SIG-M5 (cell line): ENCODE data around the gene TBPL2.
"Not testable (repeated sequence)": the region's sequence is repeated elsewhere in the genome, so short reads cannot be mapped to it uniquely, and the experiment has no call there.

ENCODE experiments used
- DNase-seq: peaks from one replicate; lab custom pipeline; 2025; lab: John Stamatoyannopoulos, UW

The TBPL2 gene

DNA sequence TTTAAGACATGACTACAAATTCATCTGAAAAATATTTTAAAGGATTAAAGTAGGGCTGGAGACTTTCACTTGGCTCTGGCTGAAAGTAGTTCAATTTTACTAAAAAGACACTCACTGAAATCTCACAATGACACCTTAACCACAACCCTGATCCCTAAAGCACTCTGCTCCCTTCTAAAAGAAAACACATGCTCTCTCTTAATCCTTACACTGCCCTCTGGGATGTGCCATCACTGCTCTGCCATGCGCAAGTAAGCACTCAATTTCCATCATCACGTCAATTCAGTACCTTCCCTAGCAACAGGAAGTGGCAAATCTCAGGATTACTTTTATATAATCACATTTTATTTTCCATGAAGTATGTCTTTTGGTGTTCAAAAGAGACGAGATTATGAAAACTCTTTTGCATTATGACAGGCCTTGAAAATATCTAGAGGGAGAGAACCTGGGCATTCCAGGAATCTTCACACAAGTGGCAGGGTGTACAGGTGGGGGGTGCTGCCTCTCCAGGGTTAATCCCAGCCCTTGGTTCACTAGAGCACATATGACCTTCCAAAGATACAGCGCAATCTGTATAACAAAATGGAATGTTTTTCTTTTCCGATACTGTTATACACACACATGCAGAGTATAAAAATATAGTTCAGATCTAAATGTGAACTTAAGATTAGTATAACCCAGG lies 36.1 kb downstream of the TBPL2 start:
- DNase-seq: no peak

DNA sequence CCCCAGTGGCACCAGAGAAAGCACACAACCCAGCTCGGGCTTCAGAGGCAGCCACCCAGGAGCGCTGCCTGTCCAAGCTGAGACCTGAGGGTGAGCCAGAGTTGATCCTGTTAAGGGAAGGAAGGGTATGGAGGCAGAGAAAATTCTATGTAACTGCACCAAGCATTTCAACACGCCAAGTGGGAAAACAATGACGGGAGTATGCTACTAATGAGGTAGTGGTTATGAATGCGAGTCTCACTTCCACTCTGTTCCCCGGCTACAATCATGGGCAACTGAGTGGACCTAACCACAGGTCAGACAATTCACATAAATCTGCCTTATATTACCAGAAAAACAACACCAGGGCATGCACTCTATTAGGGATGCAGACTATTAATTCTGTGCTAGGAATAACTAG lies 38.7 kb downstream of the TBPL2 start:
- DNase-seq: no peak

DNA sequence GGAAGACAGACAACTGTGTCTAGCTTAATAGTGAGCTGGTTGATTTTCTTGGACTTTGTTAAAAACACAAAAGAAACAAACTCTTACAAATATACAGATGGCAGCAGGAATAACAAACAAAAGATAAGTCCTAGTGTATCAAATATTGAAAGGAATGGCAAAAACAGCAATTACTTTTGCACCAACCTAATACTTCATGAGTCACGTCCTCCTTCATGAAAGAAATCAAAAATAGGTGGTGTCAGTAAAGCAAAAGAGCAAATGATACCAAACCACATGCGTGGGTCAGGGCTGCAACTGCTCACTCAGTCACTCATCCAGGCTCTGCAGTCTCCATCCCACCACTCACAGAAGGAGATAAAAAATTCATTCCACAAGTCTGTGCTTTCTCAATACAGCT lies 40.6 kb downstream of the TBPL2 start:
- no peak for DNase-seq

DNA sequence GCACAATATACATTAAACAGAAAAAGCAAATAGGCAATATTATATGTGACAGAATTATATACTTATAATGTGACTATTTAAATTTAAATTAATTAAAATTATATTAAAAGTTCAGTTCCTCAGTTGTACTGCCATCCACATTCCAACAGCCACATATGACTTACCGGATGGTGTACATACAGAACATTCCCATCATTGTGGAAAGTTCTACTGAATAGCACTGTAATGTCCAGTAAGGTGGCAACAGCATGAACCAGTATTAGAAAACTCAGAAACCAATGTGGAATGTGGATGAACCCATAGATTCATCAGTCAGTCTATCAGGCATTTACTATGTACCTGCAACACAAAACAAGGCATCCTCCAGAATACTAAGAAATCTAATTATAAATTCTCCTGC lies 41.2 kb downstream of the TBPL2 start:
- DNase-seq: no peak

DNA sequence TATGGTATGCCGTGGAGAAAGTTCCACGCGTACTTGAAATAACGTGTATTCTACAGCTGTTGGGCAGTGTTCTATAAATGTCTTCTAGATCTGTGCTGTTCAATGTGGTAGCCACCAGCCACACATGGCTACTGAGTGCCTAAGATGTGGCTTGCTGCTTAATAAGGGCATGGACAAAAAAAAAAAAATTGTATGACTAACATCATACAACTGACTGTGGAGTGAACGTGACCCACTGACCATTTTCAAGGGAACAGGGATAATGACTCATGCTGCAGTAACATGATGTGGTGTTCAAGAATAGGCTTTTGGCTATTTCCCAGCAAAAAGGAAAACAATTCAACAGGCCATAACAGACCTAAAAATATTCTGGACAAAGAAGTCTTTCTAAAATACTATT lies 41.7 kb downstream of the TBPL2 start:
- DNase-seq: no peak

DNA sequence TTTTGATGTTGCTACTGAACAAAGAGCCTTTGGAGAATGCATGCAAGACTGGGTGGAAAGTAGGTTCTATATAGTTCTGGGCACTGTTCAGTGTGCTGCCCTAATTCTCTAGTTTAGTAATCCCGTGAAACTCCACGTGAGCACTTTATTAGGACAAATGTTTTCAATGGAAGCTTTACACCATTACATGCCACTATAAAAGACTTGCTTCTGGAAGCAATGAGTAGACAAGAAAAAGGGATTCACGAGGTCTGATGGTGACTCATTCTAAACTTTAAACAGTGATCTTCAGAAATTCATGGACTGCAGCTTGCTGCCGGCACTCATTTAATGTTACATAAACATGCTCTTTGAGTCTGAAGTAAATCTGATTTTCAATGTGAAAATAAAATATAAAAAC lies 51.1 kb downstream of the TBPL2 start:
- DNase-seq: no peak

DNA sequence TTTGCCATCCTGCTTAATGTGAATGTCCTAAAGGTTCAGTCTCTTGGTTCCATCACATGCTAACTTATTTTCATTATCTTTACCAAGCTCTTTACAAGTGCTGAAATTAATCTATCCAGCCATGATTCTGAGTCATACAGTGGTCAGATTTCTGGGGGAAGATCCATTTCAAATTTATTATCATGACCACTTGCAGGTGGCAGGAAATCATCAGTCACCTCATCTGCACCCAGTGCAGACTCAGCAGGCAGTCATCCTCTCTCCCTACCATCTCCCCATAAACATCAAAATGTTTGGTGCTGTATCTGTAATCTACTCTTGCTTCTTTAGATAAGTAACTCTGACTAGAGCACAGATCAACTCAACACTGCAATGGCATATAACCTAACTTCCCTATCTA lies 52.3 kb downstream of the TBPL2 start:
- no peak for DNase-seq

DNA sequence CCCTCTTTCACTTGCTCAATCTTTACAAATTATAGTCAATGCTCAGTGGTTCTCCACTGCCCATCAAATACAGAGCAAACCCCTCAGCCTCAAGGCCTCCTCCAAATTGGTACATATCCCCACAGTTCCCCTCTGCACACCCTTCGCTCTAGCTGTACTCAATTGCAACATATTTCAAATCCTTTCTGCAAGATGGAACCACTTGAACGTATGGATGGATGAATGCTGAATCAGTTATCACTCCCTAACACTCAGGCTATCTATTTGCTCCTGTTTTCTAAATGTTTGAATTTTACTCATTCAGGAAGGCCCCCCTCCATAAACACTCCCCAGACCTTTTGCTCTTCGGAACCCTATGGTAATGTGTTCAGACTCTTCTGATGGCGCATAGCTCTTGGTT lies 53.3 kb downstream of the TBPL2 start:
- no peak for DNase-seq

DNA sequence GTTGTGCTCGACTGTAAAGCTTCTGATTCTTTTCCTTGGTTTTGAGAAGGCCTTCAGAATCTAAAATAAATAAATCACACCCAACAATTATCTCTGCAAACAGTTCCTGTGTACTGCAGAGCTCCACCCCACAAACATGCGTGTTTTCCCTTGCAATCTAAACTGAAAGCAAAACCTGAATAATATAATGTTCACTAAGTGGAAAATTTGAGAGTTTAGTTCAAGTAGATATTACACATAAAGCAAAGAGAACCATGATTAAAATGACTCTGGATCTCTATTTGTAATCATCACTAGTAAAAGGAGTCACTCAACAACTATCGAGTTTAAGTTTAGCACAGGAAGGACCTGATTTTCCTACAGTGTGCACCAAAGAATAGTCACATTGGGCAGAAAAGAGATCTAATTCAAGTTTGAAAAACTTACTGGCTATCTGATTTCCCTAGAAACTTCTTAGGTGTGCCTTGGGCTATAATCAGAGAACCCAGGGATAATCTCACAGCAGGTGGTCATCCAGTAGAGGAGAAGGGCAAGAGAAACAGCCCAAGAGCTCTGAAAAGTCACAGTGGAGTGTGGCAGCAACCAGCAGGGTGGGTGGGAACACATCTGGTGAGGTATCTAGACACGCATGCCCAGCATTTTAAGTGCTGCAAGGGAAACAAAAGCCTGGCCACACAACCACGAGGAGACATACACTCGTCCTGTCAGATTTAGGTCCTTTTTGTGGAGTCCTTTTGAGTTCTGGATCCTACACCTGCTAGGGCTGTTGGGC lies 54.2 kb downstream of the TBPL2 start:
- DNase-seq: no peak

DNA sequence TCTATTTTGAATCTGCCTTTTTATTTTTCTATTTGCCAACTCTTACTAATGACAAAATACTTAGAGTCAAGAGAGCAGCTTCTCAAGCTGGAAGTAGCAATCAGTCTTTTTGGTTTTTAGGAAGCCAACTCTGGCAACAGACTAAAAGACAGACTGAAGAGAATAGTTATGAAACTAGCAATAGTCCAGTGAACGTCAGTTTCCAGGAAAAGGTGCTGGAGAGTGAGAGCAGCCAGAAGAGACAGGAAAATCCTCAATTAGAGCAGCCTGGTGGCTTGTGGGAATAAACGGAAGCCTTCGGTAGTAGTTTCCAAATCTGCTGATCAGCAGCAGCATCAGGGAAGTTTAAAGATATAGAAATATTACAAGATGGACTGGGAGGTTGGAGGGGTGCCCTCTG lies 55.9 kb downstream of the TBPL2 start:
- DNase-seq: no peak

DNA sequence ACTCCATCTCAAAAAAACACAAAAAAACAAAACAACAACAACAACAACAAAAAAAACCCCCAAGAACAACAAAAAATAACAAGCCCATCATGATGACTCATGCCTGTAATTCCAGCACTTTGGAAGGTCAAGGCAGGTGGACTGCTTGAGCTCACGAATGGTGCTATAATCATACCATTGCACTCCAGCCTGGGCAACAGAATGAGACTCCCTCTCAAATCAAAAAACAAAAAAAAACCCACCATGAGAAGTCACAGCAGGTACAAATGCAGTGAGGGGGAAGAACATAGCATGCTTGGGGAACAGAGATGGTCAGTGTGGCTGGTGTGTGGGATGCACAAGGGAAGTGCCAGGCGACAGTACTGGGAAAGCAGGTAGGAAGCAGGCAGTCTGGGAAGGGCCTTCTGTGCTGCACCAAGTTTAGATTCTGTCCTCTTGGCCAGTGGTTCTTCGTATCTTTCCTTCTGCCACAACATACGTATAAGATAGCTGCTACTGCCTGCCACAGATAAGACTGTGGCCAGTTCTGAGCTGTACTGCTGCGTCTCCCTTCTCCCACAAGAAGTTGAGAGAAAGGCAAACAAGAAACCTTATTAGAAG lies 56.8 kb downstream of the TBPL2 start:
- no peak for DNase-seq

DNA sequence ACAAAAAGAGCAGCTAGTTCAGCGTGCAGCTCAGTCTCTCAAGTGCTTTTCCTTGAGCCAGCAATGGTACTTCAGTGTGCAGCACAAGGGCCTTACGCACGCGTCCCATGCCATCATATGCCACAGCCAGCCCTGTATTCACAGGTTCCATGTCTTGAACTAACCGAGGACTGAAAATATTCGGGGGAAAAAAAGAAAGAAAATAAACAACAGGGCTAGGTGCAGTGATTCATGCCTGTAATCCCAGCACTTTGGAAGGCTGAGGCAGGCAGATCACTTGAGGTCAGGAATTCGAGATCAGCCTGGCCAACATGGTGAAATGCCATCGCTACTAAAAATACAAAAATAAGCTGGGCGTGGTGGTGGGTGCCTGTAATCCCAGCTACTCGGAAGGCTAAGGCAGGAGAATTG lies 57.4 kb downstream of the TBPL2 start:
- not testable (repeated sequence) for DNase-seq

DNA sequence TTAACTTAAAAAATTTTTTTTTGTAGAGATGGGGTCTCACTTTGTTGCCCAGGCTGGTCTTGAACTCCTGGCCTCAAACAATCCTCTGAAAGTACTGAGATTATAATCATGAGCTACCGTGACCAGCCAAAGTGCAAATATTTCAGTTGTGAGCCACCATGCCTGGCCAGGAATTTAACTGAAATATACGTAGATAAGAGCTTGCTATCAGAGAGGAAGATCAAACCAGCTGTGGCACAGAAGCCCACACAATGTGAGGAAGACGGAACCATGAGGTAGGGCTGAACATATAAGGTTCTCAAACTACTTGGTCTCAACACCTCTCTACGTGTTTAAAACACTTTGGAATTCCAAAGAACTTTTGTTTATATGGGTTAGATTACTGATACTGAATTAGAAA lies 57.9 kb downstream of the TBPL2 start:
- DNase-seq: no peak

DNA sequence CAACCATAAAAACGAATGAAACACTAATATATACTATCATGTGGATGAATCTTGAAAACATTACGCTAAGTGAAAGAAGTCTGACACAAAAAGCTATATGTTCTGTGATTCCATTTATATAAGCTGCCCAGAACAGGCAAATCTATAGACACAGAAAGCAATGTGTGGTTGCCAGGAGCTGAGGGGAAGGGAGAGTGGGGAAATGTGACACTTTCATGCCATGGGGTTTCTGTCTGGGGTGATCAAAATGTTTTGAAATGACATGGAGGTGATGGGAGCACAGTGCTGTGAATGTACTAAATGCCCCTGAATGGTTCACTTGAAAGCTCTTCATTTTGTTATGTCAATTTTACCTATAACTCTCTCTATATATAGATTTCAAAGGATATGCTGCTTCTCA lies 58.9 kb downstream of the TBPL2 start:
- DNase-seq: no peak

DNA sequence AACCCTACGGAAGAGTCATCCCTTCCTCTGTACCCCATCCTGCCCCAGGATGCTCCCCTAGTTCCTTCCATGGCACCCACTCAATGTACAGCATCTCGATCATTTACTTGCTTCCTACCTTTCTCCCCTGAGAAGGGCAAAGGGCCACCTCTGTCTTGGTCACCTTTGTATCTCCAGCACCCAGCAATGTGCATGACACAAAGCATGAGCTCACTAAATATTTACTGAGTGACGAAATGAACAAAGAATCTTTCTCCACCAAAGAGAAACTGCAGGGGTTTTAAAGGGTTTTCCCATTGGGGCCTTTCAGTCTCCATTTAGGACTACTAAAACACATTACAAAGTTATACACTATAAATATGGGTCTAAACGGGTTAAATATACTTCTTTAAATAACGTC lies 59.4 kb downstream of the TBPL2 start:
- no peak for DNase-seq

DNA sequence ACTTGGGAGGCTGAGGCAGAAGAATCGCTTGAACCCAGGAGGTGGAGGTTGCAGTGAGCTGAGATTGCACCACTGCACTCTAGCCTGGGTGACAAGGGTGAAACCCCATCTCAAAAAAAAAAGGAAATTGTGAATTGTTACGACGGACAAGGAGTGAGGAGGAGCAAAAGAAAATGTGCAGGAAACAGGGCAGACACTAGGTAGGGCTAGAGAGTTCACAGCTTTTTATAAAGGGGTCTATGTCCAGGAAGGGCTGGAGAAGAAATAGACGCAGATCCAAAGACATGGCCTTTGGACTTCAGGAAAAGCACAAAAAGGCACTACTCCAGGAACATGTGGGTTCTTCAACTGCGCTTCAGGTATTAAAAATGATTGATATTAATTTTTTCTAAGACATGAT lies 63.2 kb downstream of the TBPL2 start:
- no peak for DNase-seq

DNA sequence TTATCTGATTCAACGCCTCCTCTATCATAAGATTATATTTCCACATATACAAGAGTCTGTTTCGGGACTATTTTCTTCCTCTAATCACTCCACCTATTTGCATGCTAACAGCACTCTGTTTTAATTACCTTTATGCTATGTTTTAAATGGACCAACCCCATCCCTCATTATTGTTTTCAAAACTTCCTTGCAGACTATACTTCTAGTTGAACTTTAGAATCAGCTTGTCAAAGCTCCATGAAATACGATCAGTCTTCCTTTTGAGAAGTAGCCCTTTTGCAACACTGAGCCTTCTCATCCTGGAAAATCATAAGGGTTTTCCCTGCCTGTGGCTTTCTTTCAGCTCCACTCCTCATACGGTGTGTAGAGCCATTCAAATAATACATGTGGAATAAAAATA lies 65.6 kb downstream of the TBPL2 start:
- no peak for DNase-seq

DNA sequence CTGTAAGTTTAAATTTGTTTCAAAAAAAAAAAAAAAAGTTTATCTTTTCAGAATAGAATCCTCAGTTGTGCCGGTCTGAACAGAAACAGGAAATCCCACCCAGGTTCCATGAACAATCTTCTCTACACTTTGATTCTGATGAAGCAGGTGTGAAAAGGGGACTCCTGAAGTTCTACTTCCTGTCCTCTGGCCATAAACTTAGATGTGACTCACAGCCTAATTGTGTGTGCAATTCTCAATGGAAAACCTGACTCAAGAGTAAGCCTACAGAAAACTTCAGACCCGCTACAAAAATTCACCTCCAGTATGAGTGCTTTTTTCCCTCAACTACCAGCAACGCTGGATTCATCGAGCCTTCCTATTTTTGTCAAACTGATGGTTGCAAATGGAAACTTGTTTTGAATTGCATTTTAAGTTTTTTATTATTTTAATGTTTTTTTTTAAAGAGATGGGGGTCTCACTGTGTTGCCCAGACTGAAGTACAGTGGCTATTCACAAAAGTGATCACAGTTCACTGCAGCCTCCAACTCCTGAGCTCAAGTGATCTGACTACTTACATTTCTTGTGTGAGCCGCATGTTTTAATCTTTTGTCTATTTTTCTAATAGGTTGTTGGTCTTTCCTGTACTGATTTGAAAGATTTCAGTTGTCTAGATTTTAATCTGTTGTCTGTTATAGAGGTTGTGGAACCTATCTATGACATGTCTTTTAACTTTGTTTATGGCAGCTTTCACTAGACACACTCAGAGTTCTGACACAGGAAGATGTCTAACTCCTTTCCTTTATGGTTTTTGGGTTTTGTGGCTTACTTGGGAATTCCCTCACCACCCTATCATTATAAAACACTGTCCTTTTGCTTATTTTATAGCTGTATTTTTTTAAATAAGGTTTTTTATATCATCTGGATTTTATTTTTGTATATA lies 66.4 kb downstream of the TBPL2 start:
- no peak for DNase-seq

DNA sequence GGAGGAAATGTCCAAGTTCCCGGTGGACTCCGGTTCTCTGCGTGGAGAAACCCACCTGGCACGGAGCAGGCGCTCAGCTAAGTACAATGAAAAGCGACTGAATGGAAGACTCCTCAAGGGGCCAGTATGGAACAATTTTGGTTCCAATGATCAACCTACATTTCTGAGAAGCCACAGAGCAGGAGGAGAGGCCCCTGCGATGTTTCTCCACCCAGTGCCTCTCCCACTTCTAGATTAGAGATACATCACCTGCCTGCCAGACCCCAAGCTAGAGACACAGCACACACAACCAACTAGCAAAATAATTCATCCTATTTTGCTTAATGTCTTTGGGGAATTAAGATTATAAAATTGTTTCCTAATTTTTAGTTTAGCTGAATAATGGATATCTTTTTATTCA lies 67.6 kb downstream of the TBPL2 start:
- no peak for DNase-seq

DNA sequence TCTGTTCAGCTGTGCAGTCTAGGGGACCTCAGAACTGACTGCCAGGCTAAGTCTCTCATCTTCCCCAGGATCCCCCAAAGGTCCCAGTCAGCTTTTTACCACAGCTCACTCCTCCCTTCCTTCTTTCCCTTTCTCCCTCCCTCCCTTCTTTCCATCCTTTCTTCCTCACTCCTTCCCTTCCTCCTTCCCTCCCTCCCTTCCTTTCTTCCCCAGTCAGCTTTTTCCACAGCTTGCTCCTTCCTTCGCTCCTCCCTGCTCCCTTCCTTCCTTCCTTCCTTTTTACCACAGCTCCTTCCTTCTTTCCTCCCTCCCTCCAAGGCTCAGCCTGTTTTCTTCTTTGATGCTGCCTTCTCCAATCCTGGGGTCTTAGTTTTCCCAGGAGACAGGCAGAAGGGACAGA lies 68.0 kb downstream of the TBPL2 start:
- no peak for DNase-seq

DNA sequence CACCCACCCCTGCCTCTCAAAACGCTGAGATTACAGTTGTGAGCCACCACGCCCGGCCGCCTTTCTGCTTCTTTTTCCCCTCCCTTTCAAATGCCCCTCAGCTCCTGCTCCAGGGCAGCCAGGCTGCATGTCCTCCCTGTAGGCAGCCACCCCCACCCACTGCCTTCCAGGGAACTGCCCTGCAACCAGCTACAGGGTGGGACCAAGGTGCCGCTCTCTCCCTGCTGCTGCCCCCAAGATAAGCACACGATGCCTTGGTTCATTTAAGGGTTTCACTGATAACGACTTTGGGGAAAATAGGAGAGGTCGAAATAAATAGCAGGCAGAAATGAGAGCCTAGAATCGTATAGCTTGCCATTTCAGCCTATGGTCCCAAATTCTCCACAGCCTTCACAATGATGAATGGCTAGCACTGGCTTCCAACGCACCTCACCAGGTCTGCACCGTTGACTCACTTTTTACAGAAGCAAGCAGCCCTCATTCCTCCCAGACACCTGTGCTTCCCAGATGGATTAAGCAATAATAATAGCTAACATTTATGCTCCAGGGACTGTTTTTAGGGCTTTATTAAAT lies 69.4 kb downstream of the TBPL2 start:
- no peak for DNase-seq

DNA sequence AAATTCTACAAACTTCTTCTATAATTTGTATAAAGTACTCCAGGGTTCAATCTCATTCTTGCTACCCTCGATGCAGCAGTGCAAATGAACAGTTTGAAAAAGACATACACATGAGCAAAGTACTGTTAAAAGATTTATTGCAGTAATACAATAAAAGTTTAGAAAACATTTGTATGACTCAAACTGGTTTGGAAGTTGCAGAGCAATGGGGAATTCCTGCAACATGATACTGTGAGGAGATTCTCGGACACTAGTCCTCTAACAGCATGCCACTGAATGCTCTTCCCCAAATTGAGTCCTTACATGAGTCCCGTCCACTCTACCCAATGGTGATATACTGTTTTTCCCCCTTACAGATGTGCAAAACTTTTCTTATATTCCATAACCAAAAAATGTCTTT lies 74.1 kb downstream of the TBPL2 start:
- DNase-seq: no peak
